WTC11 (cell line): Measurements from ENCODE around the gene ZBTB20. TPM values are rescaled to one million over a fixed set of nuclear protein-coding genes. Genes with fewer than 3 reads are reported as not detected.

Source experiments
- ATAC-seq: fragments of 200-7000 bp; cut with Tn5 transposase; 2 replicates; pipeline ENCODE4 v1.10.0; 2021; ENCODE audit warnings: mild to moderate bottlenecking, moderate library complexity
- CTCF ChIA-PET: fragments of 300-600 bp; sonication (Branson Sonifier 250); formaldehyde crosslinking; loops from one replicate; lab custom pipeline; 2021; ENCODE audit warnings: antibody characterized with exemption; lab: Charles Lee
- POLR2A ChIA-PET: fragments of 350-600 bp; sonication (Branson Sonifier 250); formaldehyde crosslinking; loops from one replicate; lab custom pipeline; 2021; ENCODE audit warnings: antibody characterized with exemption; lab: Charles Lee
- DNase-seq: peaks from one replicate; pipeline ENCODE4 v3.0.0; 2021; ENCODE audit warnings: low spot score
- H3K27ac Mint-ChIP-seq: 2 replicates; pipeline ENCODE4 v1.8.0; 2021; ENCODE audit warnings: mixed read lengths
- H3K27me3 Mint-ChIP-seq: 2 replicates; pipeline ENCODE4 v1.8.0; 2021; ENCODE audit warnings: low read depth, mild to moderate bottlenecking, moderate library complexity, mixed read lengths
- H3K36me3 Mint-ChIP-seq: 2 replicates; pipeline ENCODE4 v1.8.0; 2021; ENCODE audit warnings: mixed read lengths
- H3K4me1 Mint-ChIP-seq: 2 replicates; pipeline ENCODE4 v1.8.0; 2022; ENCODE audit warnings: mixed read lengths
- H3K4me3 Mint-ChIP-seq: 2 replicates; pipeline ENCODE4 v1.8.0; 2021; ENCODE audit warnings: mild to moderate bottlenecking, moderate library complexity, mixed read lengths
- H3K9me3 Mint-ChIP-seq: 2 replicates; pipeline ENCODE4 v1.8.0; 2021; ENCODE audit warnings: mixed read lengths
- ATF1 ChIP-seq: sonication (generic); formaldehyde crosslinking; IDR thresholded peaks from 2 replicates; pipeline ENCODE4 v1.8.1; 2023; ENCODE audit warnings: mild to moderate bottlenecking, moderate library complexity, missing genetic modification reagents
- E2F1 ChIP-seq: sonication (generic); formaldehyde crosslinking; IDR thresholded peaks from 2 replicates; pipeline ENCODE4 v1.8.0; 2022; ENCODE audit warnings: mild to moderate bottlenecking, missing genetic modification reagents
- ELF4 ChIP-seq: sonication (generic); formaldehyde crosslinking; IDR thresholded peaks from 2 replicates; pipeline ENCODE4 v1.8.1; 2022; ENCODE audit warnings: low read depth, mild to moderate bottlenecking, moderate library complexity, missing genetic modification reagents
- FOXK1 ChIP-seq: sonication (generic); formaldehyde crosslinking; IDR thresholded peaks from 2 replicates; pipeline ENCODE4 v1.8.0; 2022; ENCODE audit warnings: mild to moderate bottlenecking, moderate library complexity, missing genetic modification reagents
- HMGA2 ChIP-seq: fragments of 250-450 bp; sonication (Bioruptor Pico); IDR thresholded peaks from 2 replicates; pipeline ENCODE4 v1.4.0; 2021; ENCODE audit warnings: mild to moderate bottlenecking, moderate library complexity
- IRF2 ChIP-seq: sonication (generic); formaldehyde crosslinking; IDR thresholded peaks from 2 replicates; pipeline ENCODE4 v1.8.0; 2022; ENCODE audit warnings: low read depth, missing genetic modification reagents, borderline replicate concordance
- JUN ChIP-seq: sonication (generic); formaldehyde crosslinking; IDR thresholded peaks from 2 replicates; pipeline ENCODE4 v1.8.0; 2023; ENCODE audit warnings: mild to moderate bottlenecking, missing genetic modification reagents
- MYBL2 ChIP-seq: sonication (generic); formaldehyde crosslinking; IDR thresholded peaks from 2 replicates; pipeline ENCODE4 v1.8.1; 2023; ENCODE audit warnings: mild to moderate bottlenecking, moderate library complexity, missing genetic modification reagents
- NFATC4 ChIP-seq: fragments of 250-450 bp; sonication (Bioruptor Pico); IDR thresholded peaks from 2 replicates; pipeline ENCODE4 v1.9.0; 2021; ENCODE audit warnings: mild to moderate bottlenecking
- NR3C1 ChIP-seq: sonication (generic); formaldehyde crosslinking; conservative IDR thresholded peaks from 2 replicates; pipeline ENCODE4 v1.8.1; 2023; ENCODE audit warnings: low read depth, mild to moderate bottlenecking, missing genetic modification reagents
- PRDM15 ChIP-seq: sonication (generic); formaldehyde crosslinking; IDR thresholded peaks from 2 replicates; pipeline ENCODE4 v1.8.0; 2022; ENCODE audit warnings: missing genetic modification reagents
- ZNF263 ChIP-seq: sonication (generic); formaldehyde crosslinking; IDR thresholded peaks from 2 replicates; pipeline ENCODE4 v1.8.1; 2022; ENCODE audit warnings: low read depth, mild to moderate bottlenecking, moderate library complexity, missing genetic modification reagents
- ZNF396 ChIP-seq: fragments of 250-450 bp; sonication (Bioruptor Pico); IDR thresholded peaks from 2 replicates; pipeline ENCODE4 v1.8.0; 2021; ENCODE audit warnings: mild to moderate bottlenecking, moderate library complexity, borderline replicate concordance
- ZNF423 ChIP-seq: fragments of 250-450 bp; sonication (Bioruptor Pico); IDR thresholded peaks from 2 replicates; pipeline ENCODE4 v2.1.2; 2022; ENCODE audit warnings: mild to moderate bottlenecking, moderate library complexity
- total RNA-seq: library from RNA; stranded (reverse); gene quantifications from 3 replicates; pipeline ENCODE4 v1.2.3, GENCODE V29; 2021
- TF ChIP-seq, protein P1 (sequence below): fragments of 250-450 bp; sonication (Bioruptor Pico); conservative IDR thresholded peaks from 2 replicates; pipeline ENCODE4 v1.9.0; 2021; ENCODE audit warnings: mild to moderate bottlenecking
- TF ChIP-seq, protein P2 (sequence below): sonication (generic); formaldehyde crosslinking; IDR thresholded peaks from 2 replicates; pipeline ENCODE4 v1.8.1; 2023; ENCODE audit warnings: mild to moderate bottlenecking, missing genetic modification reagents

Gene ZBTB20
- total RNA-seq, 1 experiment from 2014 or later, result 1.5 TPM

- TF ChIP-seq PRDM15 (CRISPR knock-in tag), result no peak
- no peak for TF ChIP-seq NFATC4 (CRISPR knock-in tag)
- TF ChIP-seq, protein P1, sequence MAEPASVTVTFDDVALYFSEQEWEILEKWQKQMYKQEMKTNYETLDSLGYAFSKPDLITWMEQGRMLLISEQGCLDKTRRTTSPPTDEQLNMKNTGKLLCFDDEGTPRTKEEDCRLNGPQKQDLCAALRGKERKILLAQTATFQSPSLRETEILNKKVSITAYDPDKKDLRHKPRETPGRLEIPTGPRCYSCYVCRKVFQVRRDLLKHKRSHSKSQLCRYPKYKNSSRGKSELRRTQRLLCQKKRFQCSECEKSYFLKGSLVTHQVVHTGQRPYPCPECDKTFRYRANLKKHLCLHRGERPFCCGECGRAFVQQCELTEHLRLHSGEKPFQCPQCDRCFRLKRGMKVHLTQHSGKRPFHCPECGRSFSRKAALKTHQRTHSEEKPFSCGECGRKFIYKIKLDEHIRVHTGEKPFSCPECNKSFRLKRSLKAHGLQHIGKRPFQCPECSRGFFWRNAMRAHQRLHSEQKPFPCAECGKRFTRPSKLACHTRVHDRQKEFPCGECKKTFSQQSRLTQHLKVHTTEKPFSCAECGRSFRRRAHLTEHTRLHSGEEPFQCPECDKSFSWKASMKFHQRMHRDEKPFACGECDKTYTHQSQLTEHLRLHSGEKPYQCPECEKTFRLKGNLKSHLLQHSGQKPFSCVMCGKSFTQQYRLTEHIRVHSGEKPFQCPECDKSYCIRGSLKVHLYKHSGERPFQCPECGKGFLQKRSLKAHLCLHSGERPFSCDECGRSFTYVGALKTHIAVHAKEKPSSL (CRISPR knock-in tag), result no peak
- TF ChIP-seq IRF2 (CRISPR knock-in tag), result no peak
- TF ChIP-seq MYBL2 (CRISPR knock-in tag), result no peak
- no peak for TF ChIP-seq JUN (CRISPR knock-in tag)
- TF ChIP-seq ZNF396 (CRISPR knock-in tag), result no peak
These were observed 106.8 kb downstream of the ZBTB20 start (continued) for GRCh38 chr3:115040246-115040645.

DNA sequence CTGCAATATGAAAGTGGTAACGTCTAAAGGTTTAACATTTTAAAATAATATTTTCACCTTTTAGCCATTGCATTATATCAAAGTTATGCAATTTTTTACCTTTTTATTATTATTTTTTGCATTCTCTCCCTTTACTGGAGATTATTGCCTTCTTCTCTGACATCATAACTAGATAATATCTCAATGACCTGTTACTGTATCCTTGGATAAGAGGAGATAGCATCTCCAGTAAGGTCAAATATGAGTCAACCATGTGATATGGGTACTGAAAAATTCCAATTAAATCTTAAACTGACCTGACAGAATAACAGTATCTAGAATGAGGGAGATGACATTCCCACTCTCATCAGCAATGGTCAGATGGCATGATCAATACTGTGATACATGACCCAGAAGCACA is 108.3 kb downstream of the ZBTB20 start:
- ChIA-PET CTCF (no interaction called here), POLR2A (no interaction called here)
- H3K27ac Mint-ChIP-seq, result no peak overlapping the region
- TF ChIP-seq ELF4 (CRISPR knock-in tag) (no peak), HMGA2 (CRISPR knock-in tag) (no peak), NR3C1 (CRISPR knock-in tag) (no peak), E2F1 (CRISPR knock-in tag) (no peak), ZNF263 (CRISPR knock-in tag) (no peak), ZNF423 (CRISPR knock-in tag) (no peak)
- TF ChIP-seq, protein P2, sequence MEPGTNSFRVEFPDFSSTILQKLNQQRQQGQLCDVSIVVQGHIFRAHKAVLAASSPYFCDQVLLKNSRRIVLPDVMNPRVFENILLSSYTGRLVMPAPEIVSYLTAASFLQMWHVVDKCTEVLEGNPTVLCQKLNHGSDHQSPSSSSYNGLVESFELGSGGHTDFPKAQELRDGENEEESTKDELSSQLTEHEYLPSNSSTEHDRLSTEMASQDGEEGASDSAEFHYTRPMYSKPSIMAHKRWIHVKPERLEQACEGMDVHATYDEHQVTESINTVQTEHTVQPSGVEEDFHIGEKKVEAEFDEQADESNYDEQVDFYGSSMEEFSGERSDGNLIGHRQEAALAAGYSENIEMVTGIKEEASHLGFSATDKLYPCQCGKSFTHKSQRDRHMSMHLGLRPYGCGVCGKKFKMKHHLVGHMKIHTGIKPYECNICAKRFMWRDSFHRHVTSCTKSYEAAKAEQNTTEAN, result no peak
- TF ChIP-seq, all 79 proteins: peak for 0
- Mint-ChIP-seq H3K36me3 (no peaks in the 10 kb centered on the region), H3K27me3 (no peaks in the 10 kb centered on the region), H3K9me3 (0 out of 2 replicates have a peak, but pooled peaks cover 8% of the 10 kb centered on the region), H3K4me1 (peaks cover 8% of the 10 kb centered on the region; the same call in 1 of the 2 replicates), H3K4me3 (no peak overlapping the region)
- DNase-seq (no peak), ATAC-seq (no peak)

- H3K4me3 Mint-ChIP-seq, result no peak overlapping the region
- H3K36me3 Mint-ChIP-seq, result no peaks in the 10 kb centered on the region
- no peaks in the 10 kb centered on the region for H3K9me3 Mint-ChIP-seq
- H3K27me3 Mint-ChIP-seq, result no peaks in the 10 kb centered on the region
- ATAC-seq (no peak), DNase-seq (no peak)
- no peaks in the 10 kb centered on the region for H3K4me1 Mint-ChIP-seq
- CTCF ChIA-PET, result no interaction called here
- TF ChIP-seq FOXK1 (CRISPR knock-in tag) (no peak), ATF1 (CRISPR knock-in tag) (no peak)
- POLR2A ChIA-PET, result no interaction called here
- H3K27ac Mint-ChIP-seq, result no peak overlapping the region
These were observed 124.2 kb downstream of the ZBTB20 start for GRCh38 chr3:115022835-115023398.
